GM08714 (cell line): Measurements from ENCODE around the gene SLC5A5.

ENCODE experiments used
- H3K4me3 ChIP-seq: fragments of 200-500 bp; sonication (Bioruptor generic); 2 replicates; pipeline ENCODE4 v1.5.1; 2014; ENCODE audit warnings: mild to moderate bottlenecking, low read length, inconsistent platforms
- ZNF274 ChIP-seq: IDR thresholded peaks from 2 replicates; pipeline ENCODE4 v1.6.1; 2012; ENCODE audit warnings: mild to moderate bottlenecking, low read depth, low read length

SLC5A5 gene

DNA sequence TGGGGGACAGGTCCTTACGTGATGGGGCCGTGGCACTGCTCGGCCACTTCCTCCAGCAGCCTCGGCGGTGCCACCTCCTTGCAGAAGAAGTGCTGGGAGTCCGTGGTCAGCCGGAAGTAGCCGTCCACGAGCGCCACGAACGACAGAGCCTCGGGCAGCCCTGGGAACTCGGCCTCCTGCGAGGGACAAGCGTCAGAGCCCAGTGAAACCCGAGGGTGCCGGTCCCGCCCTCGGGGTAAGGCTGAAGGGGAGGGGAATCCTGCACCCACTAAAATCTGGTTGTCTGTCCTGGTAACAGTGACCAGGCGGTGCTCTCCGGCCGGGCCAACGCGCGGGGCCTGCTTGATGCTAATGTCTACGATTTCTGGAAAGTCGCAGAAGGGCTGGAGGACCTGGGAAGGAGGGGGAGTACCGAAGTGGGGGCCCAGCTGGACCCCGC, 30.4 kb upstream of the SLC5A5 start:
- no peak overlapping the region for H3K4me3 ChIP-seq
- no peak for TF ChIP-seq ZNF274

DNA sequence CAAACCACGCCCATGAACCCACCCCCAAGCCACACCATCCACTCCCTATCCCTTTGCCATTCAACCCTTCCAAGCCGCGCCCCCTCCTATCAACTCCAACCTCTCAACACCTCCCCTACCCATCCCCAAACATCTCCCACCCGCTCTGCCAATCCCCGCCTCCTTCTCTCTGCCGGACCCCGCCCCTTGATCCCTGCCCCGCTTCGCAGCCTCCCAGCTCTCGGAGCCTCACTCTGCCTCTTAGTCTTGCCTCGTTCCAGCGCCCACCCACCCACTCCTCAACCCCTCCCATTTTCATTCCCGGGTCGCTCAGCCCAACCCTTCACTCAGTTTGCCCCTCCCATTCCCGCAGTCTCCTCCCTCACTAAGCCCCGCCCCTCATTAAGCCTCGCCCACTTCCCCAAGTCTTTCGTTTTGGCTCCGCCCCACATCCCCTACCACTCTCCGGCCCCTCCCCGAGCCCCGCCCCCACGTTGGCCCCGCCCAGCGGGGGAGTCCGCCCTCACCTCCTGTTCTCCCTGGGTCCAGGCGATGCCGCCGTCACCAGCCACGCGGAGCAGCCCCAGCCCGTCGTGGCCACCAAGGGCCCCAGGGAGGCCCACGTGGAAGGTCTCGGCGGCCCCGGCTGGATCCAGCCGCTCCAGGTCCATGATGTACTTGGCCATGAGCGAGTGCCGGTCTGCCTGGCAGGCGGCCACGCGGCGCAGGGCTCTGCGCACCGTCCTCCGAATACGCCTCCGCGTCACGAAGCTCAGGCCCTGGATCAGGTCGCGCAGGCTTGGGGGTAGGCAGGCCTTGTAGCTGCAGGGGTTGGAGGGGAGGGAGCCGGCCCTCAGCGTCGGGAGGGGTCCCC, 29.7 kb upstream of the SLC5A5 start:
- no peak for TF ChIP-seq ZNF274
- H3K4me3 ChIP-seq: no peak overlapping the region

DNA sequence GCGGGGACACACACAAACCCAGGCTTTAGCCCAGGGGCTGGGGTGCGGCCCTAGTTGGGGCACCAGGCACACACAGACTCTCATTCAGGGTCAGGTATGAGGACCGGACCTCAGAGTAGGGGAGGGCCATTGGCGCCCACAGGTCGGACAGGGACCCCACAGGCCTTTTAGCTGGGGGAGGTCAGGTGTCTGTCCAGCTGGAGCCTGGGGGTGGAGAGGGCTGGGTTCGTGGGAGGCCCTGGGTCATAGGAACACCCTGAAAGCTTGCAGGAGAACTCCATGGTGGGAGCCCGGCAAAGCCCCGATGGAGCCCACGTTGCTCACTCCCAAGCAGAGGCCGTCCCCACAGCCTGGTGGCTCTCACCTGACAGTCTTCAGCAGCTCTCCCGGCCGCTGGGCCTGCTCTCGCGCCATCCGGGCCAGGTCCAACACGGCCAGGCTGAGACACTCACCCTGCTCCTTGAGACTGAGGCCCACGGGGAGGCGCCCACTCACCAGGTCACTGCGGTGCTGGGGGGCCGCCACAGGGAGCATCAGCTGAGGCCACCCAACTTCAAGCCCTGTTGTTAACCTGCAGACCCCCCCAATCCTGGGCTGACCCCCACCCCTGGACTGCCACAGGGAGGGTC, 29.0 kb upstream of the SLC5A5 start:
- no peak for TF ChIP-seq ZNF274
- no peak overlapping the region for H3K4me3 ChIP-seq

DNA sequence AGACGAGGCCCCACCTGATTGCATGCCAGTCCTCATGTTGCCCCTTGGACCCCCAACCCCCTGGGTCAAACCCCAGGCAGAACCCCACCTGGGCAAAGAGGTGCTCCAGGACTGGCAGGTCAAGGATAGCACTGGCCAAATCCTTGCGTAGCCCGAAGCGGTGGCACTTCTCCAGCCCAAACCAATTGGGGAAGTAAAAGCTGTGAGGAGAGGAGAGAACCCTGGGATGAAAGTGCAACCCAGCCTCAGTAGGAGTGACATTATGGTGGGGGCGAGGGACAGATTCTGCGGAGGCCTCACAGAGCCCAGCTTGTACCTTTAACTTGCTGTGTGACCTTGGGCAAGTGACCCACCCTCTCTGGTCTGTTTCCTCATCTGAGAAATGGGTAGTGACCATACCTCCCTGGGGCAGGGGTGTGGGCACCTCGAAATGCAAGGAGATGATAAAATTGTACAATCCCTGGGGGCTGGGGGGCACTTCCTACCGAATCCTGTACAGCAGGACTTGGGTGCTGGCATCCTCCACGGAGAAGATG, 28.4 kb upstream of the SLC5A5 start:
- no peak overlapping the region for H3K4me3 ChIP-seq
- TF ChIP-seq ZNF274: no peak

DNA sequence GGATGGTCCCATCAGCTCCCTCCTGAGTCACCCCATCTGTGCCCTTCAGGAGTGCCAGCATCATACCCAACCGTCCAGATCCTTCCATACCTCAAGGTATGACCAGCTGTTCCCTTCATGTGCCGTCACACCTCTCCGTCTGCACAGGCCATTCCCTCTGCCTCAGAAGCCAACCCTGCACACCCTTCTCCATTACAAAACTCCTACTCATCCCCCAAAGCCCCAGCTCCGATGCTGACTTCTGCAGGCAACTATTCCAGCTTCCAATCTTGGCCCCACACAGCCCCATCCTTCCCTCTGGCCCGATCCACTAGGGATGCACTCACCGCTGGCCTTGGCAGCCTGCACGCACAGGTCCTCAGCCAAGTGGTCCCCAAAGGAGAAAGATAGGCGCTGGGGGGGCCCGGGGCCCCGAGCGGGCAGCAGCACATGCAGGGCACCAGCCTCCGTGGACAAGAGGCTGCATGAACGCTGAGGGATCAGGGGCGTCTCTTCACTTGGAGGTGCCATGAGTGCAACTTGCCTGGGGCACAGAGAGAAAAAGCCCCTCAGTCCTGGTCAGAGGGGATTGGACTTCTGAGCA, 27.7 kb upstream of the SLC5A5 start:
- no peak for TF ChIP-seq ZNF274
- no peak overlapping the region for H3K4me3 ChIP-seq

DNA sequence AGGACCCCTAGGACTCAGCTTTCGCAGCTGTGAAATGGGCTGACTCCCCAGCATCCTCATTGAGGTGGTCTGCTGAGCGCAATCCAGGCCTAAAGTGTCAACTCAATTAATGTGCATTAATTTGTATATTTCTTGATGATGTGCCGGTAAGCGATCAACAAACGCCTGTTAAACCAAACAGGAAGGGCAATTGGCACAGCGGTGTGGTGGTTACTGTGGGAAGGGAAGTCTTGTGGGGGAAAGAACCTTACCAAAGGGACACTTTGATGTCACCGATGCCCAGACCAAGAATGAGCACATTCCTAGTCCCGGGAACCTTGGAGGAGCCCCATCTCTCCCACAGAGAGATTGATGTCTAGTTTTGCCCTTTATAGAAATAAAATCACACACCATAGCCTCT, 25.6 kb upstream of the SLC5A5 start:
- no peak overlapping the region; the same call in 1 of the 2 replicates for H3K4me3 ChIP-seq
- no peak for TF ChIP-seq ZNF274

DNA sequence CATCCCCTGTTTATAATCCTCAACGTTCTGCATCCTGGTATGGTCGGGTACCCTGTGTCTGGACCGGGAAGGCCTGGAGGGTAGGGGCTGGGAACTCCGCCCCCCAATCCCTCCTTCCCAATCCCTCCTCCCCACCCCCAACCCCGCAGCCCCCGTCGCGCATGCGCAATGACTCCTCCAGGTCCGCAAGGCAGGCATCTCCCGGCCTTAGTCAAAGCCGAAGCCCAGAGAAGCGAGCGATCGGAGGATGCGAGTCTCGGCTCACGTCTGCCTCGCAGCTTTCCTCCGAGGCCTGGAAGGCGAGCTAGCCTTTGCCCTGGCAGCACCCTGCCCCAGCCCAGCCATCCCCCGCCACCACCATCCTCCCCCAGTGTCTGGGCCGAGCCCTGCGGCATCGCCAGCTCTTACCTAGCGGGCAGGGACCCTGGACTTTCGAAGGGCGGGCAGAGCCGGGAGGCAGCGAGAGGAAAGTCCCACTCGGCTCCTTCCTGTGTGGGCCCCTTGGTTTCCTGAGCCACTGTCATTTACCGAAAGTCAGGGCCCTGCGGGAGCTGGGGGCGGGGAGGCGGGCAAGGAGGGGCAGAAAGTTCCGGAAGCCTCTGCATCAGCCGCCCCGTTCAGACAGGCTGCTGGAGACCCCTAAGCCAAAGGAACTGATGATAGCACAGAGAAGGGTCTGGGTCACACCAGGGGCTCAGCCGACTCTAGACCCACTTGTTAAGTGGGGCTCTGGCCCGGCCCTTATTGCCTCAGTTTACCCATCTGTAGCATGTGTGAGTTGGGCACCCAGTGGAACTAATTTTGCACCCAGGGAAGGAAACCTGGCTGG, 24.0 kb upstream of the SLC5A5 start, which contains the start of gene JAK3:
Gene JAK3, minus strand, starts transcription at position 445 of the 829 bp plus-strand sequence. CDS start 3,565 bp downstream, outside the sequence.
- H3K4me3 ChIP-seq: peak within 1 kb of the TSS; percentile 71
- TF ChIP-seq ZNF274: no peak

DNA sequence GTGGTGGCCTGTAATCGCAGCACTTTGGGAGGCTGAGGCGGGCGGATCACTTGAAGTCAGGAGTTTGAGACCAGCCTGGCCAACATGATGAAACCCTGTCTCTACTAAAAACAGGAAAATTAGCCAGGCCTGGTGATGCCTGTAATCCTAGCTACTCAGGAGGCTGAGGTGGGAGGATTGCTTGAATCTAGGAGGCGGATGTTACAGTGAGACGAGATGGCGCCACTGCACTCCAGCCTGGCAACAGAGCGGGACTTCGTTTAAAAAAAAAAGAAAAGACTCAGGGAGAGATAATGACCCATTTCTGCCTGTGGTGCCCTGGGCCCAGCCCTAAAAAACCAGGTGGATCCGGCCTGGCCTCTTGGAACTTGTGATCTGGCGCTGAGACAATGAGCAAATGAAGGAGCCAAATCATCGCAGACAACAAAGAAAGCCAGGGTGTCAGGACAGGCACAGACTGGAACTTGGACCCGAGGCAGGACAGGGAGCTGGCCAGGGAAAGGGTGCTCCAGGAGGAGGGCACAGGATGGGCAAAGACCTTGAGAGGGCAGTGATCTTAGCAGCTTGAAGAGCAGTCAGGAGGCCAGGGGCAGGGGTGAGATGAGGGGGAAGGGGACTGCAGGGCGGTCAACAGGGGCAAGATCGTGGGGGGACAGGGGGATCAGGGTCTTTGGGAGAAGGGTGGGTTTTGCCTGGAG, 23.0 kb upstream of the SLC5A5 start:
- no peak overlapping the region for H3K4me3 ChIP-seq
- TF ChIP-seq ZNF274: no peak

DNA sequence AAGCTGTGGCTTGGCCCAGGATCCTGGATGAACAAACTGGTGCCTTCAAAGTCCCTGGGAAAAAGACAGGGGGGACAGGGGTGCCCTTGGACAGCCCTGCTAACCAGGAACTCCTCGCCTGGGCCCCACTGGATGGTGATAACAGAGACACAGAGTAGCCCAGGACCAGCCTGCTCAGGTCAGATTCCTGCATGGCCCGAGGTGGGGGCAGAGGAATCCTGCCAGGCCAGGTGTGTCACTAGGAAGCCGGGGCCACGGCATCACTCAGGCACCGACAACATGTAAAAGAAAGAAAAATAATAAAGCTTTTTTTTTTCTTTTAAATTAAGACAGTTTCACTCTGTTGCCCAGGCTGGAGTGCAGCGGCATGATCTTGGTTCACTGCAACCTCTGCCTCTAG, 17.7 kb upstream of the SLC5A5 start:
- H3K4me3 ChIP-seq: no peak overlapping the region
- no peak for TF ChIP-seq ZNF274

DNA sequence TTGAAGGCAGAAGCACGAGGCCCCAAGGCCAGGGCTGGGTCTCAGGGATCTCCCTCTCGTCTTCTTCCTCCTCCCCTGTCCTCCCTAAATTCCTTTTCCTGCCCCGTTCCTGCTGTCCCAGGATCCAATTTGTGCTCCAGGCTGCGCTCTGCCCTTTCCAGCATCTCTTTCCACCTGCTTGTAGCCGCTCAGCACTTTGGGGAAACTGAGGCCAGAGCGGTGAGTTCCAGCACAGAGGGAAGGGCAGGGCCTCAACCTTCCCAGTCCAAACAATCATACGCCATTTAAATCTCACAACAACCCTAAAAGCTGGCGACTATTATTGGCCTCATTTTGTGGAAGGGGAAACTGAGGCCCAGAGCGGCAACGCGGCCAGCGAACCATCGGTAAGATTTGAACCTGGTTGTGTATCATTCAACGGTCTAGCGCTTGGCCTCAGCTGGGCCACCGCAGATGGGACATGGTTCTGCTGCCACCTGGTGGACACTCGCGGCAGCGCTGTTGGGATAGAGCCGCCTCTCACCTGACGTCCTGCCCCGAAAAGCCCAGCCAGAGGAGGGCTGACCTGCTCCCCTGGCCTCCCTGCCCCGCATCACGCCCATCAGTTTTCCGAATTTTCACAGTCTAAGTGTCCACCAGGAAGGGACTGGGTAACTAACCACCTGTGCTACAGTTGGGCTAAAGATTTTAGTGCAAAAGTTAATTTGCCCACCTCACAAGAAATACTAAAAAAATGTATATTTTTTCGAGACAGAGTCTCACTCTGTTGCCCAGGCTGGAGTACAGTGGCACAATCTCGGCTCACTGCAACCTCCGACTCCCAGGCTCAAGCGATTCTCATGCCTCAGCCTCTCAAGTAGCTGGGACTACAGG, 16.2 kb upstream of the SLC5A5 start:
- H3K4me3 ChIP-seq: no peak overlapping the region
- no peak for TF ChIP-seq ZNF274

DNA sequence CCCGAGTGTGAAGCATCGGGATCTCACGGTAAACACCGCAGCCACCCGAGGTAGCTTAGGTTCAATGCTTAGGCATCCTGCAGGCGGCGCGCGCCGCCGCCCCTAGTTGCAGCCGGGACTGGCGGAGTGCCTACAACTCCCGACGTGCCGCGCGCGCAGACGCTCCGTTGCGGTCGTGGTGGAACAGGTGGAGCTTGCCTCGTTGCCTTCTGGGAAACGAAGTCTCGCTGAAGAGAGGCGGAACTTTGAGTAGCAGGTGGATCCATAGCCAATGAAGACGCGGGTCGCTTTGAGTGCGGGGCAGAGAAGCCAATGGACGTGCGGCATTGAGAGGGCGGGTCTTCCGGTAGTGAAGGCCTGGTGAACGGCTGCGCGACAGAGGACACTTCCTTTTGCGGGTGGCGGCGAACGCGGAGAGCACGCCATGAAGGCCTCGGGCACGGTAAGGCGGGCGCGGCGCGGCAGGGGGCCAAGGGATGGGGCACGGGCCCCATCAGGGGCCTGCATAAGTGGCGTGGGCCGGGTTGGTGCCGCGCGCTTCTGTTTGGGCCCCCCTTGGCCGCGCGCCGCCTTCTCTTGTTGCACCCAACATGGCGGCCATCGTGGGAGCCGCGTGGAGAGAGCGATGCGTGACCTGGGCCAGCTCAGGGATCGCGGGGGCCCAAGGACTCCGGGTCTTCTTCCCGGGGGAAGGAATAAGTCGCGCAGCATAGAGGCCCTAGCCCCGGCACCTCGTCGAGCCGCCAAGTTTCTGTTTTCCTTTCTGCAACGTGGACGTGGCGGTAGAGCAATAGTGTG, 12.0 kb upstream of the SLC5A5 start, which contains the start of gene RPL18A:
Gene RPL18A, plus strand, starts transcription at position 378 of the 798 bp plus-strand sequence. Its CDS starts 47 bp downstream, at position 425.
- H3K4me3 ChIP-seq: peak within 1 kb of the TSS; percentile 80
- TF ChIP-seq ZNF274: no peak

DNA sequence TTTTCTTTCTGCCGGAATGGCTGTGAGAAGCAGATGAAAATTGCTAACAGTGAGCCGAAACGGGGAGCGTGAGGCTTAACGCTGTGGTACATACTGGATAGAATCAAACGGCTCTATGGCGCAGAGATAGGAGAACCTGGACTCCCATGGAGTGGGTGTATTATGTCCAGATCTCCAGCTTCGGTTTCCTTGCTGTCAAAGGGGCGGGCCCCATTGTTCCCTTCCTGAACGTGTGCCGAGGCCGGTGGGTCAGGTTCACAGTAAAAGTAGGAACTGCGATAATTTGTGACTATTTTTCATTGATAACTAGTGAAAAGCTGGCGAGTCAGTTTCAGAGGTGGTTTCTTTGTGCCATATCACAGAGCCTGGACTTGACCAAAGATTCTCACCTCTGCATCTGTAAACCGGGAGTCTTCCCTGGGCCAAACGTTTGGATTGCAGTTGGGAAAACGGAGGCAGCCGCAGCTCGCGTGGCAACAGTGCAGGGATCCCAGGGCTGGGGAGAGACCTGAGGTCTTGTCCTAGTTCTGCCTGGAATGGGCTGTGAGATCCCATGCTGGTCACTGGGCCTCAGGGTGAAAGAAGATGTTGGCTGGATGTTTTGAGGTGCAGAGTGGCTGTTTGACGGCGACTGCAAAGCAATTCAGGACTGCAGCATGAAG, 11.3 kb upstream of the SLC5A5 start:
- no peak for TF ChIP-seq ZNF274
- H3K4me3 ChIP-seq: peak overlapping the region; percentile 80
